Fibroblast of gingiva (primary cell): Measurements from ENCODE around the gene PHACTR1.
"Not testable (repeated sequence)": the region's sequence is repeated elsewhere in the genome, so short reads cannot be mapped to it uniquely, and the experiment has no call there.

ENCODE experiments used
- DNase-seq: peaks from one replicate; pipeline ENCODE4 v3.0.0-alpha.2; 2011; ENCODE audit warnings: low read depth

The PHACTR1 gene

GRCh38 chr6:12749531-12750379 is 33.2 kb downstream of the PHACTR1 start:
- no peak for DNase-seq

GRCh38 chr6:12750416-12750815 is 33.8 kb downstream of the PHACTR1 start:
- no peak for DNase-seq

- peak; percentile 35 for DNase-seq
These were observed 35.2 kb downstream of the PHACTR1 start for GRCh38 chr6:12751694-12752325.

GRCh38 chr6:12753036-12753435 is 36.5 kb downstream of the PHACTR1 start:
- no peak for DNase-seq

DNA sequence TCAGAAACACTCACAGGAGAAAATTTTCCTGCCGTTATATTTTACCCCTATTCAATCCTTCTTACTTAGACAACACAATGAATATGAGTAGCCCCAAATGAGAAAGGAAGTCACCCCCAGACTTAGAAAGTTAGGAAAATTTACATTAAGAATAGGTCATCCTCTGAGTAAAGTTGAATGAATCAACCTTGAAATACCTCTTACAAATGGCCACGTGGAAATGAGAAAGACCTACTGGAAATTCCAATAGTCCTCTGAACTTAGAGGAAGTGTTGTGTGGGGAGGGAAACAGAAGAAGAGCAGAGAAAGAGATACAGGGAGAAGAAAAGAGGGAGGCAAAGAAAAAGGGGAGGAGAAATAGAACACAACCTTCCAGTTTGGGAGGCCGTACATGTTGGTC is 43.7 kb downstream of the PHACTR1 start:
- DNase-seq, result no peak

DNA sequence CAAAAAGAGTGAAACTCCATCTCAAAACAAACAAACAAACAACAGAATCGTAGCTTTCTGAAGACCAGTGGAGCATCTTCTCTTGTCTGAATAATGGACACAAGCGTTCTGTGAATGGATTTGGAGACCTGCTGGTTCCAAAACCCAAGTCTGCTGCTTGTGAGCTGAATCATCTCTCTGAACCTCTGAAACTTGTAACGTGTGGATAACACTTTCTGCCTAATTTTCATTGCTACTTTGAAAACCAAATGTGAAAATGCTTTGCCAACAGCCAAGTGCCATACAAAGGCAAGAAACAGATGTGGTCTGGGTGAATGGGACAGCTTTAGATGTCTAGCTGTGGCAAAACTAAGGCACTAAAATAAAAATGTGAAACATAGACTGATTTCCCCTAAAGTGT is 44.3 kb downstream of the PHACTR1 start:
- DNase-seq, result no peak

- DNase-seq, result peak; percentile 4
These were observed 45.0 kb downstream of the PHACTR1 start for GRCh38 chr6:12761376-12762115.

DNA sequence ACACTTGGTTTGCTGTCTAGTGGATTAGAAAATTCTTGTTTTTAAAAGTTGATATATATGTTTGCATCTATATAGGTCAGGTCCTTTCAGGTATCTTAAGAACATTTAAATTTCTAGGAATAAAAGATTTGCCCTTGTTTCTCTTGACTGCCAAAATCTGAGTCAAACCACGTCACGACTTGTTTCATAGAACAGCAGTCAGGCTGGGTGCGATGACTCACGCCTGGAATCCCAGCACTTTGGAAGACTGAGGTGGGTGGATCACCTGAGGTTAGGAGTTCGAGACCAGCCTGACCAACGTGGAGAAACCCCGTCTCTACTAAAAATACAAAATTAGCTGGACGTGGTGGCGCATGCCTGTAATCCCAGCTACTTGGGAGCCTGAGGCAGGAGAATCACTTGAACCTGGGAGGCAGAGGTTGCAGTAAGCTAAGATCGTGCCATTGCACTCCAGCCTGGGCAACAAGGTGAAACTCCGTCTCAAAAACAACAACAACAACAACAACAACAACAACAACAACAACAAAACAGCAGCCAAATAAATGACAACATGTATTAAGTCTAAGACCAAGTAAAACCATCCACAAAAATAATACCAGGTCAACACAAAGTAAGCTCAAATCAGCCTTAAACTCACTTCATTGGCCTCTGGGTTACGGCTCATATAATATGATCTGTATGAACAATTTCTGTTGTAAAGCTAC is 46.3 kb downstream of the PHACTR1 start:
- not testable (repeated sequence) for DNase-seq

GRCh38 chr6:12766365-12766764 is 49.8 kb downstream of the PHACTR1 start:
- DNase-seq, result no peak

GRCh38 chr6:12767016-12767415 is 50.4 kb downstream of the PHACTR1 start:
- DNase-seq, result no peak

DNA sequence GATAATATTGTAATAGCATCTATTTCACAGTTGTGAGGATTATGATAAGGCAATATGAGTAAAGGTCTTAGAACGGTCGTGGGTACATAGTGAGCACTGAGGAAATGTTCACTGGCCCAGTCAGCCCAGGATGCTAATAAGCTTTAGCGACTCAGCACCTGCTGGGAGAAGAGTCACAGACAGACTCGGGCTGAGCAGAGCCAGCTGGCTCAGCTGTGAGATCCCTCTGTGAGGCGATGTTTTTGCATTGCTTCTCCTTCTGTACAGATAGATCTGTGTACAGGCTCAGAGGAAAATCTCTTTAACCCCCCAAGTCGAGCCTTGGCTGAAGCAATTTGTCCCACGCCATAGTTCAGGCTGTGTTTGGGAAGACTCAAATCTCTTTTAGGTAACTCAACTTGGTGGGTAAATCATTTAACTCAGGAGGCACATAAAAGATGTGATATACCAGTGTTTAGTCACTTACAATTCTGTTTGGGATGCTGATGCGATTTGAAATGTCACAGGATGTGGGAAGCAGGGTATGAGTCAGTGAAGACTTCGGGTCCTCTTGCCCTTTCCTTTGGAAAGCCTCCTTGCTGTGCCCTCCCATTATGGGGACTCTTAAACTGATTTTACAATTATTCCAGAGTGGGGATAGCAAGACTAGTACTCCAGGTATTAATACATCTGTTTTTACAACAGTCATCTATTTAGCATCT is 53.1 kb downstream of the PHACTR1 start:
- no peak for DNase-seq

GRCh38 chr6:12772416-12772815 is 55.8 kb downstream of the PHACTR1 start:
- no peak for DNase-seq

DNA sequence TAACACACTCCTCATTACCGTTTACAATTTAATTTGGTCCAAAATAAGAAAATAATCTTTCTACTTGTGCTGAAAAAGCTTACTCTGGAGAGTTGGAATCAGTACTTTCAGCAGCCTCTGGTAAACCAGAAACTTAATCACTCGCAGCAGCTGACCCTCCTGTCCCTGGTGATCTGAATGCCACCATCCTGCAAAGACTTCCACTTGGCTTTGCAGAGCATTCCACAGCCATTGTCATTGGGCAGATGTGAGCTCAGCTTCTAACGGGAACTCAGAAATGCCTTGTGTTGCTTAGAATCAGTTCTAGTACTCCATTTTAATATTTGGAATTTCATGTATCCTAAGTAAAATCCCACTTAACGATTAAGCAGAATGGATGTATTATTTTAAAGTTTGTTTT is 59.7 kb downstream of the PHACTR1 start:
- no peak for DNase-seq

DNA sequence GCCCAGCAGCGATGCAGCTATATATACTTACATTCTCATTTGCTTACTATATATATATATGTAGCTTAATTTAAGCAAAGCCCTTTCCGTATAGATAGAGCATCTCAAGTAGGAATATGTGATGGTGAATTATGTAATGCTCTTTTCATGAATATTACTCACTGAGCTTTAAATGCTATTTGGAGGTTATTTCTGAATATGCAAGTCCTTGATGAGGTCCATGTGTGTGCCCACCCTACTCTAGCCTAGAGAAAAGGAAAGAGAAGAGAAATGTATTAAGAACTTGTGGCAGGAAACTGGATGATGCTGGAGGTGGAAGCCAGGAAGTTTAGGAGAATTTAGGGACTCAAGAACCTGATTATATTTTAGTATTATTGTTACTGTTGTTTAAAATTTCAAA is 63.2 kb downstream of the PHACTR1 start:
- no peak for DNase-seq

DNA sequence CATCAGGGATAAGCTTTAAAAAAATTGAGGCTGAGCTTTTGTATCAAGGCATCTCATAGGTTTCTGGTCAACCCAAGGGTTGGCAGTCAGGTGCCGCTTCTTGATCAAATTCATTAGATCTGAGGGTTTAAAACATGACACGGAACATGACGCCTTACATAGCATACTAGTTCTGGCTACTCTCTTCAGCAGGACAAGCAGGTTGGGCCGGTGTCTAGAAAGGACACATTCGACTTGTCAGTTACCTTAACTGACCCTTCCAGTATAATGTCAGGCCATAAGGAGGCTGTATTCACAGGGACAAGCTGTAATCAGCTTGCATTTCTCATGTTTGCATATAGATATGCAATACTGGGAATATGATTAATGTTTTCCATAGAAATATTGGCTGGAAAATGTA is 65.6 kb downstream of the PHACTR1 start:
- no peak for DNase-seq

DNA sequence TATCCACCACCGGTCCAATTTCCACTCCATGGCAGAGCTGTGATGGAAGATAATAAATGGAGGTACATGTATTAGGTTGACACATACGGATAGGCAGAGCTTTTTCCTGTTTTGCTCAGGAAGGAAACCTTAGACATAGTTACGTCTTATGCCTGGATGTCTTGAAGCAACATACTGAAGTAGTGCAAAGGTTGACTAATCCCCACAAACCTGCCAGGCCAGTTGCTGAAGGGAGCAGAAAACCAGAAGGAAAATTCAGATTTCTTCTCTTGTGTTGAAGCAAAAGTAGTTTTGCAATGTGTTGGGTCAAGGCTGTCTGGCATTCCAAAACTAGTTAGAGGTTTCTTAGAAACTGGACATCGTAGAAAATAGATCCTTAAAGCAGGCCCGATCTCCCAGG is 68.7 kb downstream of the PHACTR1 start:
- DNase-seq, result no peak

DNA sequence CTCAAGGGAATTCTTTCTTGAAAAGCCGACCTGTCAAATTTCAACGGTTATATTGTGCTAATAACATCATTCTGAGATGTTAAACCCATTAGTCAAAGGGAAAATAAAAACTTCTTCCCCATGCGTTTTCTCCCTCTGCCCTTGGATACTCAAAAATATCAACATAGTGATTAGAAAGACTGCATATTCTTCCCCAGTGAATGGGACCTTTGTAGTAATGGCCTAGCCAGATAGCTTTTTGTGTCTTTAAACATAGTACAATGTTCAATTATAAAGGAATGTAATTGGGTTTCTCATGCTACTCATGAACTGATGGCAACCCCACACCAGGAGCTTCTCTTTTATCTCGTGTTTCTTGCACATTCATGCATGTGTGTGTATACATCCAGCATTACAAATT is 69.4 kb downstream of the PHACTR1 start:
- no peak for DNase-seq

GRCh38 chr6:12791371-12791770 is 74.8 kb downstream of the PHACTR1 start:
- DNase-seq, result no peak

- no peak for DNase-seq
These were observed 81.8 kb downstream of the PHACTR1 start for GRCh38 chr6:12798326-12798725.

- no peak for DNase-seq
These were observed 83.6 kb downstream of the PHACTR1 start for GRCh38 chr6:12800120-12800519.

GRCh38 chr6:12801141-12801540 is 84.6 kb downstream of the PHACTR1 start:
- DNase-seq, result peak; percentile 3

- DNase-seq, result no peak
These were observed 85.9 kb downstream of the PHACTR1 start for GRCh38 chr6:12802440-12802839.
